Measurements from ENCODE around the gene DRC3. TPM values are rescaled to one million over a fixed set of nuclear protein-coding genes. Genes with fewer than 3 reads are reported as not detected.

DRC3 gene
- total RNA-seq, 1 experiment from 2014 or later, result 0.68 TPM

DNA sequence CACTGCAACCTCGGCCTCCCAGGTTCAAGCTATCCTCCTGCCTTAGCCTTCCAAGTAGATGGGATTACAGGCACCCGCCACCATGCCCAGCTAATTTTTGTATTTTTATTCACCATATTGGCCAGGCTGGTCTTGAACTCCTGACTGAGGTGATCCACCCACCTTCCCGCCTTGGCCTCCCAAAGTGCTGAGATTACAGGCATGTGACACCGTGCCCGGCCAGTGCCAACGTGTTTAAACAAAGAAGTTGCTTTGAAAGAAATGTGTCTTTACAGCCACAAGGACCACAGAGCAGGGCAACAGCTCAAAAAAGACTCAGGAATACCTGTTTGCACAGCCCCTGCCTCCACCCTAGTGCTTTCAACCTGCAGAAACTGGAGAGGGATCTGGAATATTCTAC lies 41.3 kb downstream of the DRC3 start:
- no peak overlapping the region for H2BK15ac ChIP-seq (ENCODE audit: low read depth, low read length)
- H3K4me1 Mint-ChIP-seq, result peaks cover 3% of the 10 kb centered on the region in 2 experiments; a peak in 2 of 4 replicates
- H3K27me3 Mint-ChIP-seq (ENCODE audit: low read depth), result no peaks in the 10 kb centered on the region
- no peak overlapping the region for H3K27ac ChIP-seq (ENCODE audit: insufficient read length, low read depth, low read length)
- H3K4me2 ChIP-seq (ENCODE audit: insufficient read depth, insufficient read length, low read length), result no peak overlapping the region
- no peak overlapping the region; a peak in 1 of 7 replicates for H3K27ac Mint-ChIP-seq
- H3K9ac ChIP-seq (ENCODE audit: extremely low read depth, insufficient read length, low read length), result no peak overlapping the region
- no peak overlapping the region for H3K23ac ChIP-seq (ENCODE audit: insufficient read length, low read depth, low read length)
- no peak for DNase-seq
- no peak overlapping the region for H4K5ac ChIP-seq (ENCODE audit: insufficient read length, low read depth, low read length)
- H2AK5ac ChIP-seq (ENCODE audit: insufficient read length, low read length), result no peak overlapping the region
- H3K27me3 ChIP-seq (ENCODE audit: insufficient read depth, low read length), result no peaks in the 10 kb centered on the region
- no peak overlapping the region for H4K8ac ChIP-seq (replicated peaks; ENCODE audit: insufficient read length, low read depth, low read length)
- TF ChIP-seq, protein P1, sequence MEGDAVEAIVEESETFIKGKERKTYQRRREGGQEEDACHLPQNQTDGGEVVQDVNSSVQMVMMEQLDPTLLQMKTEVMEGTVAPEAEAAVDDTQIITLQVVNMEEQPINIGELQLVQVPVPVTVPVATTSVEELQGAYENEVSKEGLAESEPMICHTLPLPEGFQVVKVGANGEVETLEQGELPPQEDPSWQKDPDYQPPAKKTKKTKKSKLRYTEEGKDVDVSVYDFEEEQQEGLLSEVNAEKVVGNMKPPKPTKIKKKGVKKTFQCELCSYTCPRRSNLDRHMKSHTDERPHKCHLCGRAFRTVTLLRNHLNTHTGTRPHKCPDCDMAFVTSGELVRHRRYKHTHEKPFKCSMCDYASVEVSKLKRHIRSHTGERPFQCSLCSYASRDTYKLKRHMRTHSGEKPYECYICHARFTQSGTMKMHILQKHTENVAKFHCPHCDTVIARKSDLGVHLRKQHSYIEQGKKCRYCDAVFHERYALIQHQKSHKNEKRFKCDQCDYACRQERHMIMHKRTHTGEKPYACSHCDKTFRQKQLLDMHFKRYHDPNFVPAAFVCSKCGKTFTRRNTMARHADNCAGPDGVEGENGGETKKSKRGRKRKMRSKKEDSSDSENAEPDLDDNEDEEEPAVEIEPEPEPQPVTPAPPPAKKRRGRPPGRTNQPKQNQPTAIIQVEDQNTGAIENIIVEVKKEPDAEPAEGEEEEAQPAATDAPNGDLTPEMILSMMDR (conservative IDR thresholded peaks at IDR 0.05), result no peak
- H3K18ac ChIP-seq (ENCODE audit: insufficient read length, low read depth, low read length), result no peak overlapping the region
- H3K79me2 ChIP-seq (ENCODE audit: insufficient read depth, low read length), result no peaks in the 10 kb centered on the region
- no peak overlapping the region for H3K56ac ChIP-seq (ENCODE audit: insufficient read length, low read depth, low read length)
- no peak overlapping the region for H2BK5ac ChIP-seq (ENCODE audit: insufficient read length, low read length)
- H2BK20ac ChIP-seq (ENCODE audit: low read depth, low read length, poor library complexity, severe bottlenecking), result no peak overlapping the region
- no peaks in the 10 kb centered on the region for H3K79me1 ChIP-seq (ENCODE audit: insufficient read depth, low read depth, low read length, poor library complexity, severe bottlenecking)
- no peak overlapping the region for H2BK12ac ChIP-seq (ENCODE audit: insufficient read length, low read depth, low read length)
- H3K23me2 ChIP-seq (ENCODE audit: insufficient read length, low read depth, low read length, poor library complexity, severe bottlenecking), result no peaks in the 10 kb centered on the region
- H3K4me1 ChIP-seq (ENCODE audit: insufficient read depth, low read length), result no peaks in the 10 kb centered on the region
- H2AFZ ChIP-seq (ENCODE audit: low read length), result no peak overlapping the region
- WGBS (ENCODE audit: extremely low coverage, insufficient read length, low lambda C conversion rate), result no CpG with 5 or more reads among the region's 6 CpGs
- H4K20me1 ChIP-seq (ENCODE audit: control insufficient read depth, insufficient read depth, insufficient read length), result no peaks in the 10 kb centered on the region
- H3K36me3 Mint-ChIP-seq (ENCODE audit: insufficient read depth in 1 of 3, low read depth in 3 of 3), result peaks cover 0 to 4% (median 3%) of the 10 kb centered on the region in 3 experiments; a peak in 3 of 7 replicates
- H3T11ph ChIP-seq (ENCODE audit: low read length), result no peak overlapping the region
- no peak overlapping the region for H3K4me3 Mint-ChIP-seq
- H3K14ac ChIP-seq (ENCODE audit: insufficient read depth, low read length), result no peak overlapping the region
- H2BK120ac ChIP-seq (ENCODE audit: low read depth, low read length, poor library complexity, severe bottlenecking), result no peak overlapping the region
- H3K9me3 ChIP-seq (ENCODE audit: control insufficient read depth, low read depth, low read length), result no peaks in the 10 kb centered on the region
- no peak overlapping the region for H4K91ac ChIP-seq (ENCODE audit: insufficient read length, low read depth, low read length)
- H3K4ac ChIP-seq (ENCODE audit: low read depth, low read length), result no peak overlapping the region
- no peaks in the 10 kb centered on the region for H3K9me3 Mint-ChIP-seq
